Hepatocyte (in vitro differentiated cells): ENCODE results near the gene IL2RG.

Experiments used
- EZH2 ChIP-seq: fragments of 200-600 bp; sonication (generic); IDR thresholded peaks from 2 replicates; pipeline ENCODE4 v1.6.1; 2016; ENCODE audit warnings: antibody characterized with exemption, mild to moderate bottlenecking, borderline replicate concordance
- EZH2phosphoT487 ChIP-seq: fragments of 200-600 bp; sonication (generic); IDR thresholded peaks from one replicate; pipeline ENCODE4 v1.6.1; 2018; ENCODE audit warnings: antibody characterized with exemption, mild to moderate bottlenecking, low read depth, moderate library complexity; ENCODE audit not compliant: unreplicated experiment, severe bottlenecking
- TF ChIP-seq, protein P1 (sequence below): fragments of 200-600 bp; sonication (generic); IDR thresholded peaks from 2 replicates; pipeline ENCODE4 v1.5.1; 2016; ENCODE audit warnings: antibody characterized with exemption, mild to moderate bottlenecking; ENCODE audit not compliant: poor library complexity

DNA sequence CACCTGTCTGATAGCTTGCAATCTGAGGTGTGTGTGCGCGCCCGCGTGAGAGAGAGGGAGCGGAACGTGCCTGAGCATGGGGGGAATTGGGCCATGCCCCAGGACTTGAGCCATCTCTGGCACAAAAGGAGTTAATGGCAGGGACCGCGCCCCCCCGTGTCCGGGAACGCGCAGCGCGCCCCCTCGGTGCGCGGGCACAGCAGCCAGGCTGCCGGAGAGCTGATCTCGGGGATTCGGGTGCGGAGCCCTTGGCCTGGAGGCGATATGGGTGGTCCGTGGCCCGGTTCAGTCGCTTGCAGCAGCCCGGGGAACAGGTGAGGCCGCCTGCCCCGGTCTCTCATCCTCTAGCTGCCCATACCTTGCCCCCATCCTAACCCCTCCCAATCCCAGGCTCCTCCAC, 33.3 kb upstream of the IL2RG start, which contains the start of gene NLGN3:
- TF ChIP-seq, protein P1, sequence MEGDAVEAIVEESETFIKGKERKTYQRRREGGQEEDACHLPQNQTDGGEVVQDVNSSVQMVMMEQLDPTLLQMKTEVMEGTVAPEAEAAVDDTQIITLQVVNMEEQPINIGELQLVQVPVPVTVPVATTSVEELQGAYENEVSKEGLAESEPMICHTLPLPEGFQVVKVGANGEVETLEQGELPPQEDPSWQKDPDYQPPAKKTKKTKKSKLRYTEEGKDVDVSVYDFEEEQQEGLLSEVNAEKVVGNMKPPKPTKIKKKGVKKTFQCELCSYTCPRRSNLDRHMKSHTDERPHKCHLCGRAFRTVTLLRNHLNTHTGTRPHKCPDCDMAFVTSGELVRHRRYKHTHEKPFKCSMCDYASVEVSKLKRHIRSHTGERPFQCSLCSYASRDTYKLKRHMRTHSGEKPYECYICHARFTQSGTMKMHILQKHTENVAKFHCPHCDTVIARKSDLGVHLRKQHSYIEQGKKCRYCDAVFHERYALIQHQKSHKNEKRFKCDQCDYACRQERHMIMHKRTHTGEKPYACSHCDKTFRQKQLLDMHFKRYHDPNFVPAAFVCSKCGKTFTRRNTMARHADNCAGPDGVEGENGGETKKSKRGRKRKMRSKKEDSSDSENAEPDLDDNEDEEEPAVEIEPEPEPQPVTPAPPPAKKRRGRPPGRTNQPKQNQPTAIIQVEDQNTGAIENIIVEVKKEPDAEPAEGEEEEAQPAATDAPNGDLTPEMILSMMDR, result no peak
- TF ChIP-seq EZH2phosphoT487 (no peak), EZH2 (no peak)
